SK-N-SH (cell line): ENCODE data around the gene LPGAT1. TPM values are rescaled to one million over a fixed set of nuclear protein-coding genes. Genes with fewer than 3 reads are reported as not detected.

Experiments
- CTCF ChIA-PET: fragments of 300-600, 350-600 bp; formaldehyde crosslinking; extraction: SDS; loops from one replicate; lab custom pipeline; 2021; lab: Yijun Ruan, JAX
- POLR2A ChIA-PET: fragments of 350-600 bp; sonication (Branson Sonifier 250); formaldehyde crosslinking; extraction: SDS; loops from one replicate; lab custom pipeline; 2020; ENCODE audit warnings: antibody characterized with exemption, inconsistent platforms; lab: Yijun Ruan, JAX
- DNase-seq: peaks from one replicate; pipeline ENCODE4 v3.0.0; 2012
- H2AFZ ChIP-seq: fragments of 200-600 bp; sonication (generic); 2 replicates; pipeline ENCODE4 v1.8.1; 2016; ENCODE audit warnings: antibody characterized with exemption, mild to moderate bottlenecking, low read depth
- H3F3A ChIP-seq: fragments of 200-600 bp; sonication (generic); replicated peaks from 2 replicates; pipeline ENCODE3; 2016; ENCODE audit warnings: antibody characterized with exemption, mild to moderate bottlenecking; ENCODE audit not compliant: insufficient read depth
- H3K27ac ChIP-seq, 2 experiments: fragments of 200-500 bp in 1 of 2; fragments of 200-600 bp in 1 of 2; sonication (Bioruptor generic) in 1 of 2; sonication (generic), shearing (Covaris generic) in 1 of 2; 2 replicates each; pipeline versions ENCODE4 v1.5.1 to v1.6.1; 2014 to 2016; ENCODE audit warnings: low read depth in 2 of 2, inconsistent platforms in 1 of 2, low read length in 1 of 2, mild to moderate bottlenecking in 1 of 2, mixed read lengths in 1 of 2
- H3K27me3 ChIP-seq: fragments of 200-600 bp; sonication (generic), shearing (Covaris generic); 2 replicates; pipeline ENCODE4 v1.6.1; 2016; ENCODE audit warnings: mixed run types; ENCODE audit not compliant: insufficient read depth
- H3K36me3 ChIP-seq, 2 experiments: fragments of 200-500 bp in 1 of 2; fragments of 200-600 bp in 1 of 2; sonication (Bioruptor generic) in 1 of 2; sonication (generic) in 1 of 2; replicated peaks in 1 of 2; 2 replicates each; pipeline versions ENCODE3 to v1.5.1; 2014 to 2016; ENCODE audit warnings: low read length in 1 of 2, mild to moderate bottlenecking in 1 of 2; ENCODE audit not compliant: insufficient read depth in 2 of 2, control insufficient read depth in 1 of 2
- H3K4me1 ChIP-seq, 2 experiments: fragments of 200-500 bp in 1 of 2; fragments of 200-600 bp in 1 of 2; sonication (Bioruptor generic) in 1 of 2; sonication (generic), shearing (Covaris generic) in 1 of 2; 2 replicates each; pipeline versions ENCODE4 v1.5.1 to v1.6.1; 2014 to 2016; ENCODE audit warnings: low read depth in 1 of 2, low read length in 1 of 2, mixed run types in 1 of 2; ENCODE audit not compliant: insufficient read depth in 2 of 2, control insufficient read depth in 1 of 2
- H3K4me2 ChIP-seq: fragments of 200-600 bp; sonication (generic), shearing (Covaris generic); 2 replicates; pipeline ENCODE4 v1.6.1; 2017; ENCODE audit warnings: mixed run types
- H3K4me3 ChIP-seq, 2 experiments: fragments of 200-500 bp in 1 of 2; fragments of 200-600 bp in 1 of 2; sonication (Bioruptor generic) in 1 of 2; sonication (generic), shearing (Covaris generic) in 1 of 2; 2 replicates each; pipeline versions ENCODE4 v1.5.1 to v1.8.1; 2014 to 2016; ENCODE audit warnings: low read depth in 2 of 2, inconsistent platforms in 1 of 2, low read length in 1 of 2, mild to moderate bottlenecking in 1 of 2, mixed read lengths in 1 of 2, moderate library complexity in 1 of 2
- H3K79me2 ChIP-seq: fragments of 200-600 bp; sonication (generic); 2 replicates; pipeline ENCODE4 v1.8.1; 2017; ENCODE audit warnings: mild to moderate bottlenecking; ENCODE audit not compliant: insufficient read depth
- H3K9ac ChIP-seq: fragments of 200-600 bp; sonication (generic); 2 replicates; pipeline ENCODE4 v1.6.1; 2017; ENCODE audit warnings: mixed run types
- H3K9me2 ChIP-seq: fragments of 200-600 bp; sonication (generic); 2 replicates; pipeline ENCODE4 v1.6.1; 2017; ENCODE audit warnings: mixed run types
- H3K9me3 ChIP-seq: fragments of 200-600 bp; sonication (generic); 2 replicates; pipeline ENCODE4 v1.6.1; 2017; ENCODE audit warnings: mixed run types, mild to moderate bottlenecking, moderate library complexity
- H4K20me1 ChIP-seq: fragments of 200-600 bp; sonication (generic); 2 replicates; pipeline ENCODE4 v1.6.1; 2017; ENCODE audit warnings: mild to moderate bottlenecking, mixed run types; ENCODE audit not compliant: insufficient read depth
- CHD2 ChIP-seq: fragments of 150-350 bp; IDR thresholded peaks from 2 replicates; pipeline ENCODE4 v1.6.1; 2018; ENCODE audit warnings: low read length; ENCODE audit not compliant: partially characterized antibody
- ELF1 ChIP-seq: IDR thresholded peaks from 2 replicates; pipeline ENCODE4 v1.4.0; 2012
- EZH2phosphoT487 ChIP-seq: fragments of 200-600 bp; sonication (generic); IDR thresholded peaks from 2 replicates; pipeline ENCODE4 v1.6.1; 2017; ENCODE audit warnings: low read depth, mixed run types, mild to moderate bottlenecking, antibody characterized with exemption, moderate library complexity, borderline replicate concordance
- FOSL2 ChIP-seq: IDR thresholded peaks from 2 replicates; pipeline ENCODE4 v1.4.0; 2012; ENCODE audit warnings: low read depth, mild to moderate bottlenecking, moderate library complexity, borderline replicate concordance
- FOXJ3 ChIP-seq: sonication (generic); formaldehyde crosslinking; IDR thresholded peaks from 2 replicates; pipeline ENCODE4 v1.5.1; 2020; ENCODE audit warnings: mild to moderate bottlenecking, missing genetic modification reagents
- FOXM1 ChIP-seq: IDR thresholded peaks from 2 replicates; pipeline ENCODE4 v1.4.0; 2012; ENCODE audit warnings: low read depth, mild to moderate bottlenecking
- GABPA ChIP-seq: IDR thresholded peaks from 2 replicates; pipeline ENCODE4 v1.4.0; 2012; ENCODE audit warnings: low read depth, mild to moderate bottlenecking
- JUND ChIP-seq: IDR thresholded peaks from 2 replicates; pipeline ENCODE4 v1.4.0; 2012
- MEF2A ChIP-seq: IDR thresholded peaks from 2 replicates; pipeline ENCODE4 v1.4.0; 2012; ENCODE audit warnings: low read depth, borderline replicate concordance
- MXI1 ChIP-seq: IDR thresholded peaks from 2 replicates; pipeline ENCODE4 v1.6.1; 2012; ENCODE audit warnings: mild to moderate bottlenecking, low read depth, low read length, improper control_type of control experiment
- NFIC ChIP-seq: IDR thresholded peaks from 2 replicates; pipeline ENCODE4 v1.4.0; 2012; ENCODE audit warnings: borderline replicate concordance
- RAD21 ChIP-seq: IDR thresholded peaks from 2 replicates; pipeline ENCODE4 v1.6.1; 2012; ENCODE audit warnings: mild to moderate bottlenecking, low read length
- RXRA ChIP-seq: IDR thresholded peaks from 2 replicates; pipeline ENCODE4 v1.4.0; 2012; ENCODE audit warnings: low read depth, mild to moderate bottlenecking, borderline replicate concordance
- SIN3A ChIP-seq: IDR thresholded peaks from 2 replicates; pipeline ENCODE4 v1.6.1; 2012; ENCODE audit warnings: low read depth, mild to moderate bottlenecking, low read length, moderate library complexity, borderline replicate concordance
- SMC3 ChIP-seq: IDR thresholded peaks from 2 replicates; pipeline ENCODE4 v1.6.1; 2012; ENCODE audit warnings: low read depth, low read length, improper control_type of control experiment
- TCF12 ChIP-seq: IDR thresholded peaks from 2 replicates; pipeline ENCODE4 v1.4.0; 2012
- TEAD4 ChIP-seq: IDR thresholded peaks from 2 replicates; pipeline ENCODE4 v1.4.0; 2012; ENCODE audit warnings: mild to moderate bottlenecking, borderline replicate concordance; ENCODE audit not compliant: insufficient read depth
- WGBS: methylation state at CpG from one replicate; pipeline ENCODE4 v1.1.6; 2017; ENCODE audit warnings: low lambda C conversion rate; 5-methylcytosine and 5-hydroxymethylcytosine counted together
- polyA plus RNA-seq, 3 experiments: library from polyadenylated mRNA; depleted of rRNA; stranded (reverse); fragments of >200 nt; gene quantifications; 2 replicates each; pipeline ENCODE4 v1.2.3, GENCODE V29; 2012
- TF ChIP-seq, protein P1 (sequence below): IDR thresholded peaks from 2 replicates; pipeline ENCODE4 v1.4.0; 2012; ENCODE audit warnings: low read depth
- TF ChIP-seq, protein P2 (sequence below): IDR thresholded peaks from 2 replicates; pipeline ENCODE4; 2012
- TF ChIP-seq, protein P3 (sequence below): fragments of 150-350 bp; IDR thresholded peaks from 2 replicates; pipeline ENCODE4 v1.6.1; 2016; ENCODE audit warnings: mild to moderate bottlenecking, low read depth, low read length
- TF ChIP-seq, protein P4 (sequence below): IDR thresholded peaks from 2 replicates; pipeline ENCODE4 v1.6.1; 2012; ENCODE audit warnings: mild to moderate bottlenecking, low read depth, low read length, moderate library complexity
- TF ChIP-seq, protein P5 (sequence below): fragments of 150-350 bp; IDR thresholded peaks from 2 replicates; pipeline ENCODE4 v1.6.1; 2017; ENCODE audit warnings: antibody characterized with exemption, low read length, low read depth, borderline replicate concordance

The LPGAT1 gene
- polyA plus RNA-seq, 1 of the 3 experiments (the other 2 are of a cell fraction), result 4.8 TPM

DNA sequence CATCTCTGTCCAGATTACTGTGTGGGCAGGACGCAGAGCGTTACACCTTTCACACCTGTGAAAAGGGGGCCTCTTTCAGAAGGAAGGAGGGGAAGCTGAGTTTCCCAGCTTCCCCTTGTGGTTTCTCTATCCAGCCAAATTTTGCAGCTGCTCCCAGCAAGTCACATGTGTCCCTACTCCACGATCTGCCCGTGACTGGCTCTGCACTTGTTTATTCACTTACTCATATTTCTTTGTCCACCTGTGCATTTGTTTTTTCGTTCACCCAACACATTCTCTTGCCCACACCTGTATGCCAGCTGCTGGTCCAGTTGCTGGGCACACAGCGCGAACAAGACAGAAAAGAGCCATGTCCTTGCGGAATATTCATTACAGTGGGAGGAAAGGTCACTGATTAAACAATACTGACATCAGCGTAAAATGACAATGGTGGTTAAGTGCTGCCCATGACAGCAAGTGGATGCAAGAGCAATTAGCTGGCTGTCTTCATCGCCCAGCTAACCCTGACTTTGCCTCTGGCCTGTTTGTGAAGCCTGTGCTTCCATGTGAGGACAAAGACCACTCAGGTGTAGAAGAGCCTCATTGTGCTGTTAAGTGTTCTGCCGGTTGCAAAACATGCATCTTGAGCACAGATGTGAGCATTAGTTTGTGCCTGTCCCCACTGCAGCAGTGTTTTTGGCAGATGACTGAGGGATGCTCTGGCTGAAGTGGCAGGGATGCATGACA is 126.6 kb downstream of the LPGAT1 start:
- WGBS, result 82% methylated on average over 11 of the region's 11 CpGs
- H3F3A ChIP-seq, result no peaks in the 10 kb centered on the region
- H3K9ac ChIP-seq, result no peak overlapping the region
- no peak overlapping the region for H2AFZ ChIP-seq
- POLR2A ChIA-PET, result no interaction called here
- no peak overlapping the region; a peak in 1 of 4 replicates for H3K27ac ChIP-seq
- no peak for TF ChIP-seq GABPA
- no peak for TF ChIP-seq EZH2phosphoT487
- TF ChIP-seq SIN3A, result no peak
- TF ChIP-seq TCF12, result no peak
- no peak for TF ChIP-seq FOSL2
- no peak for TF ChIP-seq NFIC
- TF ChIP-seq MXI1, result no peak; the same call in 1 of the 2 replicates
- TF ChIP-seq CHD2, result no peak
- TF ChIP-seq RAD21, result no peak
- TF ChIP-seq FOXM1, result no peak
- TF ChIP-seq JUND, result no peak
- TF ChIP-seq, protein P1, sequence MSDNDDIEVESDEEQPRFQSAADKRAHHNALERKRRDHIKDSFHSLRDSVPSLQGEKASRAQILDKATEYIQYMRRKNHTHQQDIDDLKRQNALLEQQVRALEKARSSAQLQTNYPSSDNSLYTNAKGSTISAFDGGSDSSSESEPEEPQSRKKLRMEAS, result no peak
- TF ChIP-seq TEAD4, result no peak
- H3K4me1 ChIP-seq, result peaks cover 0 to 12% of the 10 kb centered on the region in 2 experiments; a peak in 1 of 4 replicates
- DNase-seq, result peak; percentile 39
- H3K36me3 ChIP-seq, result no peaks in the 10 kb centered on the region
- H4K20me1 ChIP-seq, result no peaks in the 10 kb centered on the region
- no peak overlapping the region for H3K4me3 ChIP-seq
- H3K79me2 ChIP-seq, result no peaks in the 10 kb centered on the region
- H3K27me3 ChIP-seq, result no peaks in the 10 kb centered on the region
- H3K9me3 ChIP-seq, result no peaks in the 10 kb centered on the region
- CTCF ChIA-PET, result interaction anchor here (1.2 to 4.3 kb wide), 3 partner anchors 13 to 125 kb away, joined by 3 to 19 read pairs (median 6); no protein-coding TSS in a partner anchor
- H3K9me2 ChIP-seq, result no peaks in the 10 kb centered on the region
- no peak overlapping the region for H3K4me2 ChIP-seq

DNA sequence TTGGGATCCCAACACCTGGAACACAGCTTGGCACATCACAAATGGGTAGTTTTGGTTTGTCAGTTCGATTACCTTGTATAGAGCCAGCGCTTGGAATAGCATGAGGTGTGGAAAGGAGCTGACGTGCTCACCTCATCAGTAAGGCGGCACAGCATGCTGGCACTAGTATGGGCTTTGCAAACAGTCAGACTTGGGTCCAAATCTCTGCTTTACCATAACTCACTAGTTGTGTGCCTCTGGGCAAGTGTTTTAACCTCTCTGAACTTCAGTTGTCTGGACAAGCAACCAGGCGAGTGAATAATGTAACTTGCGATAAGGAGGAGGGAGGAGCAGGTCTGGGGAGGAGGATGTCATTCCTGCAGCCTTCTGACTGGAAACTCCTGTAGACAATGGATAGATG is 128.8 kb downstream of the LPGAT1 start:
- ChIA-PET POLR2A (no interaction called here), CTCF (interaction anchor here (0.8 to 5.0 kb wide), 5 partner anchors 19 to 333 kb away, joined by 3 to 42 read pairs (median 4); partner anchors contain the start of gene INTS7)
- 85% methylated on average over 6 of the region's 6 CpGs for WGBS
- TF ChIP-seq, protein P2, sequence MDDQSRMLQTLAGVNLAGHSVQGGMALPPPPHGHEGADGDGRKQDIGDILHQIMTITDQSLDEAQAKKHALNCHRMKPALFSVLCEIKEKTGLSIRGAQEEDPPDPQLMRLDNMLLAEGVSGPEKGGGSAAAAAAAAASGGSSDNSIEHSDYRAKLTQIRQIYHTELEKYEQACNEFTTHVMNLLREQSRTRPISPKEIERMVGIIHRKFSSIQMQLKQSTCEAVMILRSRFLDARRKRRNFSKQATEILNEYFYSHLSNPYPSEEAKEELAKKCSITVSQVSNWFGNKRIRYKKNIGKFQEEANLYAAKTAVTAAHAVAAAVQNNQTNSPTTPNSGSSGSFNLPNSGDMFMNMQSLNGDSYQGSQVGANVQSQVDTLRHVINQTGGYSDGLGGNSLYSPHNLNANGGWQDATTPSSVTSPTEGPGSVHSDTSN, result no peak
- TF ChIP-seq, protein P3, sequence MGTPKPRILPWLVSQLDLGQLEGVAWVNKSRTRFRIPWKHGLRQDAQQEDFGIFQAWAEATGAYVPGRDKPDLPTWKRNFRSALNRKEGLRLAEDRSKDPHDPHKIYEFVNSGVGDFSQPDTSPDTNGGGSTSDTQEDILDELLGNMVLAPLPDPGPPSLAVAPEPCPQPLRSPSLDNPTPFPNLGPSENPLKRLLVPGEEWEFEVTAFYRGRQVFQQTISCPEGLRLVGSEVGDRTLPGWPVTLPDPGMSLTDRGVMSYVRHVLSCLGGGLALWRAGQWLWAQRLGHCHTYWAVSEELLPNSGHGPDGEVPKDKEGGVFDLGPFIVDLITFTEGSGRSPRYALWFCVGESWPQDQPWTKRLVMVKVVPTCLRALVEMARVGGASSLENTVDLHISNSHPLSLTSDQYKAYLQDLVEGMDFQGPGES, result no peak
- TF ChIP-seq, protein P4, sequence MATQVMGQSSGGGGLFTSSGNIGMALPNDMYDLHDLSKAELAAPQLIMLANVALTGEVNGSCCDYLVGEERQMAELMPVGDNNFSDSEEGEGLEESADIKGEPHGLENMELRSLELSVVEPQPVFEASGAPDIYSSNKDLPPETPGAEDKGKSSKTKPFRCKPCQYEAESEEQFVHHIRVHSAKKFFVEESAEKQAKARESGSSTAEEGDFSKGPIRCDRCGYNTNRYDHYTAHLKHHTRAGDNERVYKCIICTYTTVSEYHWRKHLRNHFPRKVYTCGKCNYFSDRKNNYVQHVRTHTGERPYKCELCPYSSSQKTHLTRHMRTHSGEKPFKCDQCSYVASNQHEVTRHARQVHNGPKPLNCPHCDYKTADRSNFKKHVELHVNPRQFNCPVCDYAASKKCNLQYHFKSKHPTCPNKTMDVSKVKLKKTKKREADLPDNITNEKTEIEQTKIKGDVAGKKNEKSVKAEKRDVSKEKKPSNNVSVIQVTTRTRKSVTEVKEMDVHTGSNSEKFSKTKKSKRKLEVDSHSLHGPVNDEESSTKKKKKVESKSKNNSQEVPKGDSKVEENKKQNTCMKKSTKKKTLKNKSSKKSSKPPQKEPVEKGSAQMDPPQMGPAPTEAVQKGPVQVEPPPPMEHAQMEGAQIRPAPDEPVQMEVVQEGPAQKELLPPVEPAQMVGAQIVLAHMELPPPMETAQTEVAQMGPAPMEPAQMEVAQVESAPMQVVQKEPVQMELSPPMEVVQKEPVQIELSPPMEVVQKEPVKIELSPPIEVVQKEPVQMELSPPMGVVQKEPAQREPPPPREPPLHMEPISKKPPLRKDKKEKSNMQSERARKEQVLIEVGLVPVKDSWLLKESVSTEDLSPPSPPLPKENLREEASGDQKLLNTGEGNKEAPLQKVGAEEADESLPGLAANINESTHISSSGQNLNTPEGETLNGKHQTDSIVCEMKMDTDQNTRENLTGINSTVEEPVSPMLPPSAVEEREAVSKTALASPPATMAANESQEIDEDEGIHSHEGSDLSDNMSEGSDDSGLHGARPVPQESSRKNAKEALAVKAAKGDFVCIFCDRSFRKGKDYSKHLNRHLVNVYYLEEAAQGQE, result no peak
- no peak for TF ChIP-seq ELF1
- TF ChIP-seq, protein P5, sequence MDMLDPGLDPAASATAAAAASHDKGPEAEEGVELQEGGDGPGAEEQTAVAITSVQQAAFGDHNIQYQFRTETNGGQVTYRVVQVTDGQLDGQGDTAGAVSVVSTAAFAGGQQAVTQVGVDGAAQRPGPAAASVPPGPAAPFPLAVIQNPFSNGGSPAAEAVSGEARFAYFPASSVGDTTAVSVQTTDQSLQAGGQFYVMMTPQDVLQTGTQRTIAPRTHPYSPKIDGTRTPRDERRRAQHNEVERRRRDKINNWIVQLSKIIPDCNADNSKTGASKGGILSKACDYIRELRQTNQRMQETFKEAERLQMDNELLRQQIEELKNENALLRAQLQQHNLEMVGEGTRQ, result no peak
- no peak for TF ChIP-seq SMC3
- TF ChIP-seq FOXM1, result no peak
- TF ChIP-seq FOXJ3 (CRISPR knock-in tag), result no peak
- no peak for TF ChIP-seq JUND
- TF ChIP-seq GABPA, result no peak
- TF ChIP-seq MEF2A, result no peak
- TF ChIP-seq RXRA, result no peak

More for the DNA sequence above, 128.8 kb downstream of the LPGAT1 start:
- H3K9ac ChIP-seq, result no peak overlapping the region
- H3K27me3 ChIP-seq, result no peaks in the 10 kb centered on the region
- no peaks in the 10 kb centered on the region for H3F3A ChIP-seq
- H4K20me1 ChIP-seq, result no peaks in the 10 kb centered on the region
- H2AFZ ChIP-seq, result no peak overlapping the region
- no peak overlapping the region for H3K27ac ChIP-seq
- no peaks in the 10 kb centered on the region for H3K9me2 ChIP-seq
- H3K4me1 ChIP-seq, result peaks cover 0 to 12% of the 10 kb centered on the region in 2 experiments; a peak in 1 of 4 replicates
- DNase-seq, result no peak
- H3K4me2 ChIP-seq, result no peak overlapping the region
- H3K9me3 ChIP-seq, result no peaks in the 10 kb centered on the region
- no peaks in the 10 kb centered on the region for H3K79me2 ChIP-seq
- H3K36me3 ChIP-seq, result no peaks in the 10 kb centered on the region
- no peak overlapping the region for H3K4me3 ChIP-seq
